Caki2 (cell line): ENCODE results near the gene CYP2W1. TPM values are rescaled to one million over a fixed set of nuclear protein-coding genes. Genes with fewer than 3 reads are reported as not detected.

ENCODE experiments used
- DNase-seq: peaks from one replicate; pipeline ENCODE4 v3.0.0-alpha.2; 2015; ENCODE audit warnings: low read depth
- in situ Hi-C: cut with HindIII; loops from 2 replicates; pipeline ENCODE4 v1.10.0; 2016; ENCODE audit warnings: low sequenced_read_pairs, low pct_unique_long_range_greater_than_20kb, mixed read lengths
- total RNA-seq: library from RNA; depleted of rRNA; stranded (reverse); fragments of >200 nt; shearing (Covaris generic); gene quantifications from 2 replicates; pipeline ENCODE4 v1.2.3, GENCODE V29; 2014; ENCODE audit warnings: low replicate concordance

CYP2W1 gene
- total RNA-seq, 1 experiment from 2014 or later = not detected

- DNase-seq = no peak
- in situ Hi-C loops = no loop called here
These were observed 37.9 kb downstream of the CYP2W1 start for GRCh38 chr7:1020849-1021251.

- in situ Hi-C loops = no loop called here
These were observed 38.4 kb downstream of the CYP2W1 start for GRCh38 chr7:1021366-1021765.

GRCh38 chr7:1021931-1022330 lies 39.0 kb downstream of the CYP2W1 start:
- DNase-seq = no peak
- in situ Hi-C loops = no loop called here

More at GRCh38 chr7:1021366-1021765, 38.4 kb downstream of the CYP2W1 start:
- no peak for DNase-seq

GRCh38 chr7:1022356-1022755 lies 39.4 kb downstream of the CYP2W1 start:
- in situ Hi-C loops = no loop called here
- DNase-seq = no peak

- in situ Hi-C loops = no loop called here
These were observed 40.0 kb downstream of the CYP2W1 start for GRCh38 chr7:1022801-1023465.

GRCh38 chr7:1024331-1024841 lies 41.4 kb downstream of the CYP2W1 start:
- in situ Hi-C loops = no loop called here
- no peak for DNase-seq

More at GRCh38 chr7:1022801-1023465, 40.0 kb downstream of the CYP2W1 start:
- no peak for DNase-seq

- in situ Hi-C loops = no loop called here
- no peak for DNase-seq
These were observed 42.1 kb downstream of the CYP2W1 start for GRCh38 chr7:1024876-1025742.

GRCh38 chr7:1025743-1026581 lies 43.0 kb downstream of the CYP2W1 start:
- DNase-seq = no peak
- in situ Hi-C loops = no loop called here

GRCh38 chr7:1026721-1027161 lies 43.8 kb downstream of the CYP2W1 start:
- in situ Hi-C loops = no loop called here
- DNase-seq = no peak

- DNase-seq = no peak
- in situ Hi-C loops = no loop called here
These were observed 44.5 kb downstream of the CYP2W1 start for GRCh38 chr7:1027242-1028043.

GRCh38 chr7:1028044-1028770 lies 45.2 kb downstream of the CYP2W1 start:
- in situ Hi-C loops = no loop called here
- peak; percentile 83 for DNase-seq

GRCh38 chr7:1028775-1029636 lies 46.0 kb downstream of the CYP2W1 start:
- DNase-seq = peak; percentile 85
- in situ Hi-C loops = no loop called here

GRCh38 chr7:1029637-1030443 lies 46.9 kb downstream of the CYP2W1 start:
- in situ Hi-C loops = no loop called here
- no peak for DNase-seq

GRCh38 chr7:1030444-1031070 lies 47.6 kb downstream of the CYP2W1 start:
- in situ Hi-C loops = no loop called here
- DNase-seq = no peak
